NB4 (cell line): ENCODE results near the gene PCYT2.

Experiments used
- DNase-seq: peaks from one replicate; pipeline ENCODE4 v3.0.0; 2010; ENCODE audit warnings: low read depth
- H3K4me3 ChIP-seq: one replicate; pipeline ENCODE4 v1.5.1; 2011; ENCODE audit warnings: mild to moderate bottlenecking, low read depth, low read length, moderate library complexity
- MAX ChIP-seq: IDR thresholded peaks from 2 replicates; pipeline ENCODE4 v1.6.1; 2011; ENCODE audit warnings: low read depth, low read length
- MYC ChIP-seq: IDR thresholded peaks from 2 replicates; pipeline ENCODE4 v1.6.1; 2011; ENCODE audit warnings: low read depth, low read length
- POLR2A ChIP-seq: IDR thresholded peaks from 2 replicates; pipeline ENCODE4 v1.6.1; 2011; ENCODE audit warnings: mild to moderate bottlenecking; ENCODE audit not compliant: insufficient read length; ENCODE audit errors: extremely low read depth
- TF ChIP-seq, protein P1 (sequence below): IDR thresholded peaks from one replicate; pipeline ENCODE4 v1.5.1; 2012; ENCODE audit warnings: low read depth, low read length

The PCYT2 gene

DNA sequence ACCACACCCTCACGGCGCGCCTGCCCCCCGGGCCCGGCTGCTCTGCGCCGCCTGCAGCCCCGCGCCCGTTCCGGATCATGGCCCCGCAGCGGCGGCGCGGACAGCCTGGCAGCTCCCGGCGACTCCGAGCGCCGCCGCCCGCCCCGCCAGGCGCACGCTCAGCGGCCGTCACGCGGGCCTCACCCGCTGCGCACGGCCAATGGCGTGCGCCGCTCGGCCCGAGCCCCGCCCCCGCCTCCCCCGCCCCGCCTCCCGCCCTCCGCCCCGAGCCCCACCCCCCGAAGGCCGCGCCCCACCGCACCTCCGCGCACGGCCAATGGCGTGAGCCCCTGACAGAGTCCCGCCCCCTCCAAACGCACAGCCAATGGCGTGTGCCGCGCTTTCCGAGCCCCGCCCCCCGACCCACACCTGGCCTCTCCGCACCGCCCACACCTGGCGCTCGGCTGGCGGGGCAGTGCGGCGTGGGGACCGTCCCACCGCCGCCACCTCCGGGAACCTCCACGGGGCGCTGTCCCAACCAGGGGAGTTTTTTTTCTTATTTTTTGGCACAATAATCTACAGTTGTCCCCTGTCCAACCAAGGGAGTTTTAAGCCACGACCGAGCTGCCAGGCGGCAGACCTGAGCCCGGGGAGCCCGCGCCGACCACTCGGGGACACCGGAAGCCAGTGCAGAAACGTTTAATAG lies at the start of gene PCYT2:
Gene PCYT2 (minus strand): TSS at position 123 of the 685 bp plus-strand sequence. CDS start 44 bp downstream, at position 79.
- DNase-seq, result peak; percentile 85
- peak within 1 kb of the TSS; percentile 77 for H3K4me3 ChIP-seq
- TF ChIP-seq POLR2A (peak; percentile 35), MAX (0 out of 2 replicates have a peak, but pooled peaks have one; percentile 24), MYC (no peak)
- TF ChIP-seq, protein P1, sequence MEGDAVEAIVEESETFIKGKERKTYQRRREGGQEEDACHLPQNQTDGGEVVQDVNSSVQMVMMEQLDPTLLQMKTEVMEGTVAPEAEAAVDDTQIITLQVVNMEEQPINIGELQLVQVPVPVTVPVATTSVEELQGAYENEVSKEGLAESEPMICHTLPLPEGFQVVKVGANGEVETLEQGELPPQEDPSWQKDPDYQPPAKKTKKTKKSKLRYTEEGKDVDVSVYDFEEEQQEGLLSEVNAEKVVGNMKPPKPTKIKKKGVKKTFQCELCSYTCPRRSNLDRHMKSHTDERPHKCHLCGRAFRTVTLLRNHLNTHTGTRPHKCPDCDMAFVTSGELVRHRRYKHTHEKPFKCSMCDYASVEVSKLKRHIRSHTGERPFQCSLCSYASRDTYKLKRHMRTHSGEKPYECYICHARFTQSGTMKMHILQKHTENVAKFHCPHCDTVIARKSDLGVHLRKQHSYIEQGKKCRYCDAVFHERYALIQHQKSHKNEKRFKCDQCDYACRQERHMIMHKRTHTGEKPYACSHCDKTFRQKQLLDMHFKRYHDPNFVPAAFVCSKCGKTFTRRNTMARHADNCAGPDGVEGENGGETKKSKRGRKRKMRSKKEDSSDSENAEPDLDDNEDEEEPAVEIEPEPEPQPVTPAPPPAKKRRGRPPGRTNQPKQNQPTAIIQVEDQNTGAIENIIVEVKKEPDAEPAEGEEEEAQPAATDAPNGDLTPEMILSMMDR, result no peak

DNA sequence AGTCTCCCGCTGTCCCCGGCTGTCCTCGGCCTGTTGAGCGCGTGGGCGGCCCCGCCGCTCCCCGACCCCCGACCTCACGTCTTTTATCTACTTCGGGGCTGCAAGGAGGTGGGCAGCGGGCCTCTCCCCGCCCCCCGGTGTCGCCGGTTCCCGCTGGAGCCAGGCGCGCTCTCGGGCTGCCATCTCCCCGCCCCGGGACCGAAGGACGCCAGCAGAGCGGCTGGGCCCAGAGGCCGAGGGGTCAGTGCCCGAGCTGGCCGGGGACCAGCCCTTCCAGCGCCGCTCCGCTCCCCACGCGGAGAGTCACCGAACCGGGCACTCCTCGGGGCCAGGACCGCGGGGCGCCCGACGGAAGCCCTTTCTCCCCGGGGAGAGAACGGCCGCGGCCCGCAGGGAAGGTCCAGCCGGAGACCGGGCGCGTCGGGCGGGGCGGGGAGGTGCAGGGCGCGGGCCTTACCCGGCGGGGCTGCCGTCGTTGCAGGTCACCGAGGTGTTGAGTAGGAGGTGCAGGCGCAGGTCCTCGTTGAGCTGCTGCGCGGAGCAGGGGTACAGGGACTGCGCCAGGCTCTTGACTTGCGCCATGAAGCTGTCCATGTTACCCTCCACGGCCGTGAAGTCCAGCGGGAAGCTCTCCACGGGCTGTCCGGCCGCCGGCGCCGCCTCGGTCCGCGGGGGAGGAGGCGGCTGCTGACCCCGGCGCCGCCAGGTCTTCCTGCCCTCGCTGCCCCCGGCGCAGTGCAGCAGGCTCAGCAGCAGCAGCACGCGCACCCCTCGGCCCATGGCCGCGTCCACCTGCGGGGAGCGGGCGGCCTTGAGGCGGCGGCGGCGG lies 49.1 kb upstream of the PCYT2 start:
- no peak overlapping the region for H3K4me3 ChIP-seq
- DNase-seq, result no peak
- TF ChIP-seq POLR2A, result no peak
- TF ChIP-seq, protein P1, result no peak
- TF ChIP-seq MAX, result no peak

DNA sequence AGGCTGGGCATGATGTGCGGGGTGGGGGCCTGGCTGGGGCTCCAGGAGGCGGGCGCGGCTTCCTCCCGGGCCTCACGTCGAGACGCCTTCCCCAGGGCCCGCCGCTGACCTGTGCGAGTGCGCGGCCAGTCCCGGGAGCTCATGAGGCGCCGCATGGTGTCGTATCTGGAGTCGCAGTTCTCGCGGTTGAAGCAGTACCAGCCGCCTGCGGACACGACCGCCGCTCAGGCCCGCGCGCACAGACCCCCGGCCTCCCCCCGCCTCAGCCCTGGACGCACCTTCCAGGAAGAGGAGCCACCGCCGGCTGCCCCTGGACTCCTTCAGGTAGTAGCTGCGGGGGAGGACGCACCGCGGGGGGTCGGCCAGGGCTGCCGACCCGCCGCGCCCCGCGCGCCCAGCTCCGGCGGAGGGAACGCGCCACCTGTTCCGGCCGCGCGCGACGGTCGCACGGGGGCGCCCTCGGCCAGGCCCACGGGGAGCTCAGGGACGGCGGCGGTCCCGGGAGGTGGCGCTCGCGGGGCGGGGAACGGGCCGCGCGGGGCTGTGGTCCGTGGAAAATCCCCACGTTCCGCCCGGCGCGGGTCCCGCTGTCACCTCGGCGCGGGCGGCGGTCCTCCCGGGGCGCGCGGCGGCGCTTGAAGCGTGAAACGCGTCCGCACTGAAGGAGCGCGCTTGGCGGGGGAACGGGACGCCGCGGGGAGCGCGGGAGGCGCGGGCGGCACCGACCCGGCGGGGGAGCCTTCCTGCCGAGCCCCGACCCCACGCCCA lies 48.3 kb upstream of the PCYT2 start:
- H3K4me3 ChIP-seq, result no peak overlapping the region
- DNase-seq, result peak; percentile 52
- TF ChIP-seq POLR2A, result no peak
- no peak for TF ChIP-seq MAX
- TF ChIP-seq, protein P1, result no peak
- TF ChIP-seq MYC, result no peak

- DNase-seq, result no peak
- TF ChIP-seq POLR2A (no peak), MYC (no peak), MAX (no peak)
- TF ChIP-seq, protein P1, result no peak
- no peak overlapping the region for H3K4me3 ChIP-seq
Measured at GRCh38 chr17:81958633-81959342, 47.6 kb upstream of the PCYT2 start.

GRCh38 chr17:81957691-81958432 lies 46.7 kb upstream of the PCYT2 start:
- TF ChIP-seq, protein P1, result no peak
- no peak for TF ChIP-seq MAX
- TF ChIP-seq MYC, result no peak
- TF ChIP-seq POLR2A, result no peak
- DNase-seq, result no peak
- H3K4me3 ChIP-seq, result no peak overlapping the region
